ENCODE data around the gene DIAPH3.

DIAPH3 gene

GRCh38 chr13:59846845-59847620 is 316.7 kb downstream of the DIAPH3 start:
- DNase-seq: no peak

- DNase-seq: no peak
These were observed 320.7 kb downstream of the DIAPH3 start for GRCh38 chr13:59843040-59843439.

DNA sequence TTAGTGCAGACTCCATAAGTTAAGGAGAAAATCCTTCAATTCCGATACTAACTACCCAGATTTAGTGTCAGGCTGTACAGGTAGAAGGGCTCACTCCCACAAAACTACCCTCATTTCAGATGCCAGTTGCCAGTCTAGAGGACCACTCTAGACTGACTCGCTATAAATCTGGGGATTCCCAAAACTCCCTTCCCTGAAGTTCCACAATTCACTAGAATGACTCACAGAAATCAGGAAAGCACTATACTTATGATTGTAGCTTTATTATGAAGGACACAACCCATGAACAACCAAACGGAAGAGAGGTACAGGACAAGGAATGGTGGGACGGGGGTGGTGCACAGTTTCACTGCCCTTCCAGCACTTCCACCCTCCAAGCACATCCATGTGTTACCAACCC is 321.2 kb downstream of the DIAPH3 start:
- DNase-seq: no peak

- DNase-seq: no peak
These were observed 324.5 kb downstream of the DIAPH3 start for GRCh38 chr13:59839186-59839585.

DNA sequence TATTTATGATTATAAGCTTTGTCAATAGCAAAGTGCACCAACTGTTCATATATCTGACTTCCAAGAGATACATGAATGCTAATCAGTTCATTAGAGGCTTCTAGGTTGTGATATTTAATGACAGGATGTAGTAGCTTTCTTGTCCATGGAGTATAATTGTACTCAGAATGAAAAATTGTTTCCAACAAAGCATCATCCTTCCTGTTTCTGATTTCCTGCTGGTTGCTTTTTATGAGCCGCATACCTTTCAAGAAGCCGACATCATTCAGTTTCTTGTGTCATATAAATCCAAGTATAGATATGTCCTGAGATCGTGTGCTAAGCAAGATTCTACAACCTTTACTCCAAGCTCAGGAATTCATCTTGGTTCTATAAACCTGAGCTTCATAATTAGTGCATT is 326.6 kb downstream of the DIAPH3 start:
- no peak for DNase-seq

- DNase-seq: no peak
These were observed 328.2 kb downstream of the DIAPH3 start for GRCh38 chr13:59835569-59835968.

GRCh38 chr13:59834801-59835200 is 328.9 kb downstream of the DIAPH3 start:
- no peak for DNase-seq

DNA sequence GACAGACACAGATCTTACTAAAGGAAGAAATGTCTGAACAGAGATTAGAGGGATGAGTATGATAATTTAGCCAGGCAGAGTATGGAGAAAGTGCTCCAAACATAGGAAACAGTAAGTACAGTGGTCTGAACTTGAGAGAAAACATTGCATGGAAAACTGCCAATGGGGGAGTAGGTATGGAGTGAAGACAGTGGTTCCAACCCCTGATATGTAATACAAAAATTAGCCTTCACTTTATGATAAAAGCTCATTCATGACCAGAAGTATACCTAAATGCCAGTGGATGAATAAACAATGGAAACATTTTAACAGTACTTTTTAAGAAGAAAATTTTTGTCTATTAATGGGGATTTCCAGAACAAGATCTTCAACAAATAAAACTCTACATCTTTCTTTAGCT is 334.0 kb downstream of the DIAPH3 start:
- DNase-seq: no peak

GRCh38 chr13:59823486-59823885 is 340.2 kb downstream of the DIAPH3 start:
- DNase-seq: no peak

DNA sequence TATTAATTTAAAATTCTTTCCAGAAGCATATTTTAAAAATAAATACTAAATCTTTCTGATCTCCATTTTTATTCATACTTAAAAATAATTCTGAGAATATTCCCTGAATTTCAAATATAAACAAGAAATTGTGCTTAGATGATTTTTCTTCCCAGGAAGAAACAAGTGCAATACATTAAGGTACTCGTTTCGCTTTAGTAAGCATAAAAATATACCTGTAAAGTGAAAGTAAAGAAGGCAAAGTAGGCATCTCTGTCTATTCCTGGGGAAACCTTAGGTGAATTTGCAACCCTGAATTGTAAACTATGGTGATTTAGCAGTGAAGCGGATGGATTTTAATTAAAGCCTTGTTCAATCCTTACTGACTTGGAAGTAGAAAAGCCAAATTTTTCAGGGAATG is 354.2 kb downstream of the DIAPH3 start:
- DNase-seq: no peak

- no peak for DNase-seq
These were observed 356.9 kb downstream of the DIAPH3 start for GRCh38 chr13:59806801-59807200.

- DNase-seq: no peak
These were observed 362.4 kb downstream of the DIAPH3 start for GRCh38 chr13:59801107-59801880.

DNA sequence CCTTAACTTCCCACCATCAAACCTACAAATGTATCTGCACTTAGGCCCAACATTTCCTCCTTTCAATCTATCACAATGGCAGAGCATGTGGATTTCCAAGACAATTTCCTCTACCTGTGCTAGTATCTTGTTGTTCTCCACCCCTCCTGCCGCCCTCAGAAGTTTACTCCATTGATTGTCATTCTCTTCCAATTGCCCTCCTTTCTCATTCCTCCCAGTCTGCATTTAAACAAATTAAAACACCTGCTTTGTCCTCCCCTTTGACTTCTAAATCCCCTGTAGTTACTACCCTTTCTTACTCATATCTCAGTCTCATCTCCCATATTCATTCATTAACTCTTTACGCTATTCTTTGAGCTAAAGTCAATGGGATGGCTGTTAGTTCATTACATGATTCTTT is 370.6 kb downstream of the DIAPH3 start:
- no peak for DNase-seq

GRCh38 chr13:59790626-59791025 is 373.1 kb downstream of the DIAPH3 start:
- no peak for DNase-seq

DNA sequence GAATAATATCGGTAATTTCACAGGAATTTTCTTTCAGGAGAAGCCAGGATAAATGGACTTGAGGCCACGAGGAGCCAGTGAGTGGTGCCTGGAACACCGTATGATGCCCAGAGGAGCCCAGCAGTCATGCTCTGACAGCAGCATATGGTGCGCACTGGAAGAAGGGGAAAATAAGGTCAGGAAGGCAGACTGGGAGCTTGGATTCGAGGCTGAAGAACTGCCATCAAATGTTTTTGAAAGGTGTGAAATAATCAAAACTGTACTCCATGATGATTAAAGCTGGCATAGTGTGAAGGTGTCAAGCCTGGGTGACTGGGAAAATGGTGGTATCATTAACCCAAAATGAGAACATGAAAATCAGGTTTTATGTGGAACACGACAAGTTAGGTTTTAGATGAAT is 374.2 kb downstream of the DIAPH3 start:
- DNase-seq: no peak

DNA sequence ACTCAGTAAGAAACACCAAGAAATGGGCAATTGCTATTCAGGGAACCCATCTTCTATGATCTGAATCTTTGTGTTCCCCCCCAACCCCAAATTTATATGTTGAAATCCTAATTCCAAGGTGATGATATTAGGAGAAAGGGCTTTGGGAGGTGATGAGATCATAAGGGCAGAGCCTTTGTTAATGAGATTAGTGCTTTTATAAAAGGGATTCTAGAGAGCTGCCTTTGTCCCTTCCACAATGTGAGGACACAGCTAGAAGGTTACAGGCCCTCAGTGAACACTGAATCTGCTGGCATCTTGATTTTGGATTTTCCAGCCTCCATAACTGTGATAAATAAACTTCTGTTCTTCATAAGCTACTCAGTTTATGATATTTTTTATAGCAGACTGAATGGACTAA is 376.0 kb downstream of the DIAPH3 start:
- no peak for DNase-seq

- DNase-seq: no peak
These were observed 381.0 kb downstream of the DIAPH3 start for GRCh38 chr13:59782696-59783095.

DNA sequence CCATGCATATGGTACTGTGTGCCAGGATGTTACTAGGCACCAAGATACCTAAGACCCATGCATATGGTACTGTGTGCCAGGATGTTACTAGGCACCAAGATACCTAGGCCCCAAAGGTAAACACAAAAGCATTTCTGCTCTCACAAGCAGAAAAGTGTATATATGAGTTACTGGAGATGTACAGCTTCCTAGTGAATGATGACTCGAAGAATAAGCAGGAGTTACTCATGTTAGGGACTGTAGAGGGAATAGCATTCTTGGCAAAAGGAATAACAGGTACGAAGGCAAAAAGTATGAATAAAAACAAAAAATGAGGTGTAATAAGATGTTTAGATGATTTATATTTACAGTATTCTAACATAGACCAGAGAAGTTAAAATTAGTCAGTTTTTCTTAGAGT is 383.7 kb downstream of the DIAPH3 start:
- DNase-seq: no peak

DNA sequence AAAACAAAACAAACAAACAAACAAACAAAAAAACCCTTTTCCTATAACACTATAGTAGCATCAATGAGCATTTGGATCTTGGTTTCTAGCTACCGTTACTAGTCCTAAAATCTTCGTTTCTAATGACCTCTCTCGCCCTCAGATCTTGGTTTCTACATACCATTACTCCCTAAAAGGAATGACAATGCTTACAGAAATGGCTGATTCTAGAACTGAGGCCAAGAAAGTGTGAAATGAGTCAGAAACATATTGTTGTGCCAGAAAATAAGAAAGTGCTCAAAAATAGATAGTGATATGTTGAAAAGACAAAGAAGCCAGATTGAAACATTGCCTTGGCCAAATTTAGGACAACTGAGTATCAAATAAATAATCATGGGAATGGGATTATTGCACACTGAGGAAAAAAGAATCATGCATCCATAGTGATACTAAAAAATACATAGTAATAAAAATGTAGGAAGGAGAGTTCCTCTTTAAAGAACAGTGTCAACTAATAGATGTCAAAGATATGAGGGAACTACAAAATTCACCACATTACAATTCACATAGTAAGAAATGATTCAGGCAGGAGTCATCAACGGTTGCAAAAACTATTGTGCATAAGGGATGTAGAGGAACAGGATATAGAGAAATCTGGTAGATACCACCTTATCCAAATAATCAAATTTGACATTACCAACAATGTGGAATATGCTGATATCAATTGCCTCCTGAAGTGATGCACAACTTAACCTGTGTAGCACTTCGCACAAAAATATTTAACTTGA is 386.6 kb downstream of the DIAPH3 start:
- DNase-seq: no peak

- DNase-seq: no peak
These were observed 389.2 kb downstream of the DIAPH3 start for GRCh38 chr13:59774491-59774971.

- no peak for DNase-seq
These were observed 392.5 kb downstream of the DIAPH3 start for GRCh38 chr13:59771272-59771671.

DNA sequence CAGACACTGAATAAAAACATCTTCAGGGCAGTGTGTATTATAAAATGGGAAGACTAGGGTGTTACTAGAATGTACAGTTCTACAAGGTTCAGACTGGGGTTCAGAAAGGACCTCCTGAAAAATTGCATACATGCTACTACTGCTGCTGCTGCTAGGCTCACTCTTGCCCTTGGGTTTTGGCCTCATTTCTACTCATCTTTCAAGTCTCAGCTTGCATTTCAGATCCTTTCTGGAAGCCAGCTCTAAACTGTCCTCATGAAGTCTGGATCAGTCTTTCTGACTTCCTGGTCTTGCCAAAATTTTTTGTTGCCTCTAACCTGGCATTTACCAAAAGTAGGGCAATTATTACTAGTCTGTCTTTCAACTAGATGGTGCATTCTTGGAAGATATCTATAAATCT is 393.3 kb downstream of the DIAPH3 start:
- no peak for DNase-seq

GRCh38 chr13:59766236-59766635 is 397.5 kb downstream of the DIAPH3 start:
- no peak for DNase-seq
